GM21723 (cell line): ENCODE measurements around the gene JAK1.
"Not testable (repeated sequence)": the region's sequence is repeated elsewhere in the genome, so short reads cannot be mapped to it uniquely, and the experiment has no call there.

Experiments used
- ATAC-seq: cut with Tn5 transposase; IDR thresholded peaks from one replicate; pipeline ENCODE4 v1.9.1; 2021; ENCODE audit warnings: mild to moderate bottlenecking, moderate library complexity; ENCODE audit not compliant: unreplicated experiment

Gene JAK1

GRCh38 chr1:64950284-64950809, 16.0 kb downstream of the JAK1 start:
- no peak for ATAC-seq

GRCh38 chr1:64948905-64949833, 17.2 kb downstream of the JAK1 start:
- ATAC-seq: no peak

GRCh38 chr1:64948216-64948615, 18.1 kb downstream of the JAK1 start:
- ATAC-seq: no peak

GRCh38 chr1:64946916-64947315, 19.4 kb downstream of the JAK1 start:
- ATAC-seq: no peak

- no peak for ATAC-seq
Measured at GRCh38 chr1:64944913-64945312, 21.4 kb downstream of the JAK1 start.

GRCh38 chr1:64942675-64943074, 23.7 kb downstream of the JAK1 start:
- no peak for ATAC-seq

GRCh38 chr1:64942118-64942517, 24.2 kb downstream of the JAK1 start:
- no peak for ATAC-seq

- no peak for ATAC-seq
Measured at GRCh38 chr1:64941461-64942117, 24.8 kb downstream of the JAK1 start.

GRCh38 chr1:64940025-64940424, 26.3 kb downstream of the JAK1 start:
- ATAC-seq: no peak

GRCh38 chr1:64938991-64939390, 27.4 kb downstream of the JAK1 start:
- ATAC-seq: no peak

- no peak for ATAC-seq
Measured at GRCh38 chr1:64936956-64937355, 29.4 kb downstream of the JAK1 start.

GRCh38 chr1:64935551-64936155, 30.7 kb downstream of the JAK1 start:
- no peak for ATAC-seq

- ATAC-seq: no peak
Measured at GRCh38 chr1:64934878-64935275, 31.5 kb downstream of the JAK1 start.

- ATAC-seq: no peak
Measured at GRCh38 chr1:64934115-64934877, 32.1 kb downstream of the JAK1 start.

GRCh38 chr1:64933296-64934070, 32.9 kb downstream of the JAK1 start:
- no peak for ATAC-seq

- ATAC-seq: no peak
Measured at GRCh38 chr1:64932962-64933295, 33.4 kb downstream of the JAK1 start.

- ATAC-seq: not testable (repeated sequence)
Measured at GRCh38 chr1:64930640-64931039, 35.7 kb downstream of the JAK1 start.

- ATAC-seq: no peak
Measured at GRCh38 chr1:64929221-64929620, 37.1 kb downstream of the JAK1 start.

GRCh38 chr1:64928325-64928724, 38.0 kb downstream of the JAK1 start:
- no peak for ATAC-seq

- no peak for ATAC-seq
Measured at GRCh38 chr1:64925594-64925993, 40.8 kb downstream of the JAK1 start.
